GM23248 (cell line): Measurements from ENCODE around the gene HAS3. TPM values are rescaled to one million over a fixed set of nuclear protein-coding genes. Genes with fewer than 3 reads are reported as not detected.

Experiments
- DNase-seq: peaks from one replicate; pipeline ENCODE4 v3.0.0-alpha.2; 2015
- H2AFZ ChIP-seq: fragments of 200-600 bp; sonication (generic); 2 replicates; pipeline ENCODE4 v1.6.1; 2016; ENCODE audit warnings: antibody characterized with exemption
- H3F3A ChIP-seq: fragments of 200-600 bp; sonication (generic); 2 replicates; pipeline ENCODE4 v1.6.1; 2016; ENCODE audit warnings: mild to moderate bottlenecking, antibody characterized with exemption, mixed run types; ENCODE audit not compliant: insufficient read depth
- H3K27ac ChIP-seq: fragments of 200-600 bp; sonication (generic); 2 replicates; pipeline ENCODE4 v1.5.1; 2016; ENCODE audit warnings: mild to moderate bottlenecking
- H3K27me3 ChIP-seq: fragments of 200-600 bp; sonication (generic); replicated peaks from 2 replicates; pipeline ENCODE4 v1.6.1; 2016; ENCODE audit warnings: mild to moderate bottlenecking; ENCODE audit not compliant: insufficient read depth
- H3K36me3 ChIP-seq: fragments of 200-600 bp; sonication (generic); 2 replicates; pipeline ENCODE4 v1.6.1; 2016; ENCODE audit warnings: low read depth, mild to moderate bottlenecking
- H3K4me1 ChIP-seq: fragments of 200-600 bp; sonication (generic); 2 replicates; pipeline ENCODE4 v1.6.1; 2016; ENCODE audit warnings: mild to moderate bottlenecking; ENCODE audit not compliant: insufficient read depth
- H3K4me2 ChIP-seq: fragments of 200-600 bp; sonication (generic); one replicate; pipeline ENCODE4 v1.6.1; 2016; ENCODE audit warnings: mild to moderate bottlenecking; ENCODE audit not compliant: unreplicated experiment
- H3K4me3 ChIP-seq: fragments of 200-600 bp; sonication (generic); 2 replicates; pipeline ENCODE4 v1.5.1; 2016; ENCODE audit warnings: mild to moderate bottlenecking
- H3K79me2 ChIP-seq: fragments of 200-600 bp; sonication (generic); 2 replicates; pipeline ENCODE4 v1.6.1; 2016; ENCODE audit warnings: mild to moderate bottlenecking; ENCODE audit not compliant: insufficient read depth
- H3K9ac ChIP-seq: fragments of 200-600 bp; sonication (generic); 2 replicates; pipeline ENCODE4 v1.6.1; 2016; ENCODE audit warnings: mild to moderate bottlenecking
- H3K9me2 ChIP-seq: fragments of 200-600 bp; sonication (generic); 2 replicates; pipeline ENCODE4 v1.6.1; 2016; ENCODE audit warnings: mixed run types, mild to moderate bottlenecking, moderate library complexity; ENCODE audit not compliant: insufficient read depth
- H3K9me3 ChIP-seq: fragments of 200-600 bp; sonication (generic); one replicate; pipeline ENCODE4 v1.6.1; 2017; ENCODE audit warnings: low read depth
- H4K20me1 ChIP-seq: fragments of 200-600 bp; sonication (generic); 2 replicates; pipeline ENCODE4 v1.6.0; 2016; ENCODE audit not compliant: insufficient read depth
- EZH2 ChIP-seq: fragments of 200-600 bp; sonication (generic); IDR thresholded peaks from 2 replicates; pipeline ENCODE4 v1.6.1; 2018; ENCODE audit warnings: antibody characterized with exemption, mild to moderate bottlenecking; ENCODE audit not compliant: insufficient read depth, poor library complexity, severe bottlenecking
- EZH2phosphoT487 ChIP-seq: fragments of 200-600 bp; sonication (generic); IDR thresholded peaks from 2 replicates; pipeline ENCODE4 v1.6.1; 2018; ENCODE audit warnings: antibody characterized with exemption, moderate library complexity, mild to moderate bottlenecking, low read depth; ENCODE audit not compliant: insufficient read depth
- WGBS, 2 experiments: methylation state at CpG; one replicate each; pipeline ENCODE4 v1.1.6; 2015 to 2017; ENCODE audit warnings: low lambda C conversion rate in 2 of 2, low coverage in 1 of 2; ENCODE audit errors: missing lambda C conversion rate in 2 of 2; 5-methylcytosine and 5-hydroxymethylcytosine counted together
- in situ Hi-C: fragments of 300-500 bp; cut with MboI; formaldehyde crosslinking; loops from 2 replicates; pipeline ENCODE4 v1.15.0; 2020
- polyA plus RNA-seq: library from polyadenylated mRNA; unstranded; fragments of >200 nt; fragmentation: Nextera tagmentation; extraction: Ambion mirVana; gene quantifications from 2 replicates; pipeline ENCODE4 v1.2.1, GENCODE V29; 2016
- total RNA-seq: library from RNA; depleted of rRNA; stranded (reverse); fragments of >200 nt; shearing (Covaris generic); gene quantifications from 2 replicates; pipeline ENCODE4 v1.2.3, GENCODE V29; 2014

The HAS3 gene
- total and polyA plus RNA-seq, 2 experiments from 2014 or later = 0.43 TPM; not detected in 1

DNA sequence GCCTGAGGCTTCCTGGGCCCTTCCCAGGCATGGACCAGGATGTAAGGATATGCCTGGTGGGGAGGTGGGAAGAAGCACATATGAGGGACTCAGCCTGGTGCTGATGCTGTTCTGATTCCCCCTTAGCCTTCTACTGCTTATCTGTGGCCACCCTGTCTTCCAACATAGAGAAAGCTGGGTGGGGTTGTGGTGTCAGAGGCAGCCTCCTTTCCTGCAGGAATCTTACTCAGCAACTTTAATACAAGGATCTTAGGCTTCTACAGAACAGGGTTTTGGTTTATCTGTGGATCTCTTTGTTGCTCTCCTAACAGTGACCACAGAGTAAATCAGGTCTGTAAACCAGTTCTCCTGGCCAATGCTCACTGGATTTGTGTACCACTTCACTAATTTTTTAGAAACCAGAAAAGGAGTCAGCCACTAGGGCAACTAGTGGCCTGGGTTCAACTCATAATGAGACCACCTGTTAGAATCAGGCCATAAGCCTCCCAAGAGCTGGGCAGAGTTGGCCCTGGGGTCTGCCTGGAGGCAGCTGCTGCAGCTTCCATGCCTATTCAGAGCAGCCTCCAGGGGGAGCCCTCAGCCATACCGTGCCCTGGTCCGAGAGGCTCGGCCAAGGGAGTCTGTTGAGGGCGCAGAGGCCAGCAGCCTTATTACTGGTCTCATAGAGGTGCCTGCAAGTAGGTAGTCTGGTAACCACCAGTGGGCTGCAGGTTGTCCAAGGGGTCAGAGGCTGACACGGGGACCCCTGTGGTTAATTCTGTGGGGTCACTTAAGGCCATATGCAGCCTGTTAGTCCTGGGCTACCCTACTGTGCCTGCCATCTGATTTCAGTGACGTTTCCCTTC lies 7.1 kb downstream of the HAS3 start:
- H3F3A ChIP-seq = no peaks in the 10 kb centered on the region
- no peak overlapping the region for H2AFZ ChIP-seq
- no peak overlapping the region for H3K4me3 ChIP-seq
- in situ Hi-C loops = loop anchor here (10.0 to 25.0 kb wide), 2 partner anchors 400 to 588 kb away; no protein-coding TSS in a partner anchor
- no peaks in the 10 kb centered on the region for H3K4me1 ChIP-seq
- H3K36me3 ChIP-seq = no peaks in the 10 kb centered on the region
- peak; percentile 59 for DNase-seq
- H3K4me2 ChIP-seq = no peak overlapping the region
- H3K9me2 ChIP-seq = no peaks in the 10 kb centered on the region
- no peaks in the 10 kb centered on the region for H3K27me3 ChIP-seq
- TF ChIP-seq EZH2phosphoT487 = no peak
- no peak for TF ChIP-seq EZH2
- H3K79me2 ChIP-seq = no peaks in the 10 kb centered on the region
- H3K27ac ChIP-seq = no peak overlapping the region
- no peaks in the 10 kb centered on the region for H4K20me1 ChIP-seq
- H3K9me3 ChIP-seq = no peaks in the 10 kb centered on the region
- H3K9ac ChIP-seq = no peak overlapping the region
- WGBS, 2 experiments = 62 to 64% methylated on average over 6 of the region's 6 CpGs

GRCh38 chr16:69113216-69113615 lies 7.8 kb downstream of the HAS3 start:
- in situ Hi-C loops = loop anchor here (10.0 to 25.0 kb wide), 2 partner anchors 401 to 588 kb away; no protein-coding TSS in a partner anchor
- WGBS, 2 experiments = 89 to 94% methylated on average over 7 of the region's 7 CpGs
- no peaks in the 10 kb centered on the region for H4K20me1 ChIP-seq

DNA sequence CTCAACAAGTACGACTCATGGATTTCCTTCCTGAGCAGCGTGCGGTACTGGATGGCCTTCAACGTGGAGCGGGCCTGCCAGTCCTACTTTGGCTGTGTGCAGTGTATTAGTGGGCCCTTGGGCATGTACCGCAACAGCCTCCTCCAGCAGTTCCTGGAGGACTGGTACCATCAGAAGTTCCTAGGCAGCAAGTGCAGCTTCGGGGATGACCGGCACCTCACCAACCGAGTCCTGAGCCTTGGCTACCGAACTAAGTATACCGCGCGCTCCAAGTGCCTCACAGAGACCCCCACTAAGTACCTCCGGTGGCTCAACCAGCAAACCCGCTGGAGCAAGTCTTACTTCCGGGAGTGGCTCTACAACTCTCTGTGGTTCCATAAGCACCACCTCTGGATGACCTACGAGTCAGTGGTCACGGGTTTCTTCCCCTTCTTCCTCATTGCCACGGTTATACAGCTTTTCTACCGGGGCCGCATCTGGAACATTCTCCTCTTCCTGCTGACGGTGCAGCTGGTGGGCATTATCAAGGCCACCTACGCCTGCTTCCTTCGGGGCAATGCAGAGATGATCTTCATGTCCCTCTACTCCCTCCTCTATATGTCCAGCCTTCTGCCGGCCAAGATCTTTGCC lies 9.0 kb downstream of the HAS3 start:
- WGBS, 2 experiments = 94 to 95% methylated on average over 25 of the region's 25 CpGs
- Histone ChIP-seq H3K36me3 (no peaks in the 10 kb centered on the region), H3K27ac (no peak overlapping the region), H4K20me1 (no peaks in the 10 kb centered on the region), H3K9ac (no peak overlapping the region), H2AFZ (no peak overlapping the region), H3K4me3 (no peak overlapping the region), H3K27me3 (no peaks in the 10 kb centered on the region), H3K4me1 (no peaks in the 10 kb centered on the region), H3K4me2 (no peak overlapping the region), H3K9me3 (no peaks in the 10 kb centered on the region), H3F3A (no peaks in the 10 kb centered on the region), H3K79me2 (no peaks in the 10 kb centered on the region), H3K9me2 (no peaks in the 10 kb centered on the region)
- no peak for DNase-seq
- no peak for TF ChIP-seq EZH2
- no peak for TF ChIP-seq EZH2phosphoT487
- in situ Hi-C loops = loop anchor here (10.0 to 25.0 kb wide), 2 partner anchors 402 to 590 kb away; no protein-coding TSS in a partner anchor

More at GRCh38 chr16:69113216-69113615, 7.8 kb downstream of the HAS3 start:
- Histone ChIP-seq H3K9me2 (no peaks in the 10 kb centered on the region), H3K36me3 (no peaks in the 10 kb centered on the region), H3K79me2 (no peaks in the 10 kb centered on the region), H3K27ac (no peak overlapping the region), H3K9ac (no peak overlapping the region), H3F3A (no peaks in the 10 kb centered on the region), H3K4me3 (no peak overlapping the region), H3K27me3 (no peaks in the 10 kb centered on the region), H3K4me2 (no peak overlapping the region), H3K4me1 (no peaks in the 10 kb centered on the region), H2AFZ (no peak overlapping the region), H3K9me3 (no peaks in the 10 kb centered on the region)
- TF ChIP-seq EZH2 (no peak), EZH2phosphoT487 (no peak)
- no peak for DNase-seq

GRCh38 chr16:69114976-69115355 lies 9.5 kb downstream of the HAS3 start:
- DNase-seq = no peak
- H3K27ac ChIP-seq = no peak overlapping the region
- H3K4me2 ChIP-seq = no peak overlapping the region
- in situ Hi-C loops = loop anchor here (10.0 to 25.0 kb wide), 2 partner anchors 403 to 590 kb away; no protein-coding TSS in a partner anchor
- H3K9me2 ChIP-seq = no peaks in the 10 kb centered on the region
- no peak overlapping the region for H3K9ac ChIP-seq
- TF ChIP-seq EZH2phosphoT487 (no peak), EZH2 (no peak)
- H3K27me3 ChIP-seq = no peaks in the 10 kb centered on the region
- no peaks in the 10 kb centered on the region; the same call in 1 of the 2 replicates for H3K36me3 ChIP-seq
- H3K4me1 ChIP-seq = no peaks in the 10 kb centered on the region
- no peak overlapping the region for H2AFZ ChIP-seq
- 97 to 98% methylated on average over 6 of the region's 6 CpGs for WGBS, 2 experiments
- no peaks in the 10 kb centered on the region for H3F3A ChIP-seq
- H3K4me3 ChIP-seq = no peak overlapping the region
- no peaks in the 10 kb centered on the region for H4K20me1 ChIP-seq
- no peaks in the 10 kb centered on the region for H3K79me2 ChIP-seq
- no peaks in the 10 kb centered on the region for H3K9me3 ChIP-seq
